ENCODE data around the gene ATF7.
"Not testable (repeated sequence)": the region's sequence is repeated elsewhere in the genome, so short reads cannot be mapped to it uniquely, and the experiment has no call there.

Gene ATF7

DNA sequence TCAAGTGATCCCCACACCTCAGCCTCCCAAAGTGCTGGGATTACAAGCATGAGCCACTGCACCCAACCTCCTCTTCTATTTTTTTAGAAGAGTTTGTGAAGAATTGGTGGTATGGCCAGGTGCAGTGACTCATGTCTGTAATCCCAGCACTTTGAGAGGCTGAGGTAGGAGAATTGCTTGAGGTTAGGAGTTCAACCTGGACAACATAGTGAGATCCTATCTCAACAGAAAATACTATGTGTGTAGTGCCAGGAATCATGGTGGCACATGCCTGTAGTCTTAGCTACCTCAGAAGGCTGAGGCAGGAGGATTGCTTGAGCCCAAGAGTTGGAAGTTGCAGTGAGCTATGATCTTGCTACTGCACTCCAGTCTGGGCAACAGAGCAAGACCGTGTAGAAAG lies 5.5 kb upstream of the ATF7 start:
- in situ Hi-C loops (cut with MboI; ENCODE audit: low sequenced_read_pairs), result no loop called here

DNA sequence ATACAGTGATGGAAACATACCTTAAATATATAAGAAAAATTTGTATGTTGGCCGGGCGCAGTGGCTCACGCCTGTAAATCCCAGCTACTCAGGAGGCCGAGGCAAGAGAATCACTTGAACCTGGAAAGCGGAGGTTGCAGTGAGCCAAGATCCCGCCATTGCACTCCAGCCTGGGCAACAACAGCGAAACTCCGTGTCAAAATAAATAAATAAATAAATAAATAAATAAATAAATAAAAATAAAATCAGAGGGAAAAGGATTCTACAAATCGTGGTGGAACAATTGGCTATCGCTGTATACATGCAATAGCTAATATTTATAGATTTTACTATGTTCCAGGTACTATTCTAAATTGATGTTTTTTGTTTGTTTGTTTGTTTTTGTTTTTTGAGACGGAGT lies 1.7 kb upstream of the ATF7 start:
- in situ Hi-C loops (cut with MboI; ENCODE audit: low sequenced_read_pairs), result no loop called here

GRCh38 chr12:53626702-53627169 lies 554 bp upstream of the ATF7 start:
- in situ Hi-C loops (cut with MboI; ENCODE audit: low sequenced_read_pairs), result no loop called here

DNA sequence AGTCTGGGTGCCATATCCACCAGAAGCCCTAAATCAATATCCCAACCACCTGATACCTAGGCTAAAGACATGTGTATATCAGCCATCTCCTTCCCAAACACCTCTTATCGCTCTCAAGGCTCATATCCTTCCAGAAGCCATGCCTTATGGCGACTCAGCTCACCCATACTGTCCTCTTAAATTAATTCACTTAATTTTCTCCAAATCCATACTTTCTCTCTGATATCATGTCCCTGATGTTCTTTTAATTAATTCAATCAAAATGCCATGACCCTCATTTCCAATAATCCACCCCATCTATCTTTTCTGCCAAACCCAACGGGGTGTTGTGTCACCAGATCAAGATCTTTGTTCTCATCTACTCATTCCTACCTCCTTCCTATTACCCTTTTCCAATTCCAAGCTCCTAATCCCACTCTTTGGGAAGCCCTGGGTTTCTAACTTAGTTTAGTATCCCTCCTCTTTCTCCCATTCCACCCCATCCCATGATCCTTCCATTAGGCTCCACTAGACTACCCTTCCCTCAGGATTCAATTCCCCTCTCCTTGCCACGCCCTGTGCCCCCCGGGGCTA lies 723 bp downstream of the ATF7 start:
- in situ Hi-C loops (cut with MboI; ENCODE audit: low sequenced_read_pairs), result no loop called here

GRCh38 chr12:53624956-53625355 lies 1.2 kb downstream of the ATF7 start:
- in situ Hi-C loops (cut with MboI; ENCODE audit: low sequenced_read_pairs), result no loop called here

- in situ Hi-C loops (cut with MboI; ENCODE audit: low sequenced_read_pairs), result no loop called here
Measured at GRCh38 chr12:53624458-53624857, 1.7 kb downstream of the ATF7 start.

GRCh38 chr12:53623548-53624385 lies 2.4 kb downstream of the ATF7 start:
- in situ Hi-C loops (cut with MboI; ENCODE audit: low sequenced_read_pairs), result no loop called here

DNA sequence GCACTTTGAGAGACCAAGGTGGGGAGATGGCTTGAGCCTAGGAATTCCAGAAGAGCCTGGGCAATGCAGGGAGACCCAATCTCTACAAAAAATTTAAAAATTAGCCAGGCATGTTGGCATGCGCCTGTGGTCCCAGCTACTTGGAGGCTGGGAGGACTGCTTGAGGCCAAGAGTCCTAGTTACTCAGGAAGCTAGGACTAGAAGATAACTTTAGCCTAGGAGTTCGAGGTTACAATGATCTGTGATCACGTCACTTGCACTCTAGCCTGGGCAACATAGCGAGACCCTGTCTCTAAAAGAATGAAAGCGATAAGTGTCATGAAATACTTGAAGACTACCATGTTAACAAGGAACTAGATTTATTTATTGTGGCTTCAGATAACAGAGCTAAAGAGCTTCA lies 3.5 kb downstream of the ATF7 start:
- in situ Hi-C loops (cut with MboI; ENCODE audit: low sequenced_read_pairs), result no loop called here

DNA sequence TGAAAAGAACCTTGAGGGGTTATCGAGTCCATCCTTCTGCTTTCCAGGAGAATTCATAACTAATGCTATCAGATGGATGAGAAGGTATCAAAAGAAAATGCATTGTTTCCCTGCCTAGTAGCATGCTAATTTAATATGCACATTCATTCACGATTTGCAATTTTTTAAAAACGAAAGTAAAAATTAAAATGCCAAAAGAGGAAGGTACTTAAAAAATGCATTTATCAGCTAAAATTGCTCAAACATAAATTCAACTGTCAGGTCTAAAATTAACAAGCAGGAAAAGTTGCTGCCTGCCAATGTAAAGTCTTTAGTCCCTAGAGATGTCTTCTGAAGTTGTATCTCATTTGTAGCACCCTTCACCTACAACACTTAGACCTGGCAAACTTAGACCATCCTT lies 7.9 kb downstream of the ATF7 start:
- in situ Hi-C loops (cut with MboI; ENCODE audit: low sequenced_read_pairs), result no loop called here

DNA sequence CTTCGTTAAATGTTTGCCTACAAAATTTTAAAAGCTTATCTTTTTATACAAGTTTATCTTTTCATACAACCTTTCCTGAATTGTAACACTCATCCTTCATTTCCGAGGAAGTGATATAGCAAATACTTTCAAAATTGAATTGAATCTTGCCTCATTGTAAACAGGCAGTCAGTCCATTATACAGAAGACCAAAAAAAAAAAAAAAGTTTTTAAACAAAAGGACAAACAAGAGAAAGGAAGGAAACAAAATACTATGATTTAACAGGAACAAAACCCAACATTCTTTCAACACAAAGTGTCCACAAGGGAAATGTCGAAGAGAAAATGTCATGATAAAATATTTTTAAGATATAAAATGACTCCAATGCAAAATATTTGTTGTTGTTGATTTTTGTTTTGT lies 8.5 kb downstream of the ATF7 start:
- in situ Hi-C loops (cut with MboI; ENCODE audit: low sequenced_read_pairs), result no loop called here

DNA sequence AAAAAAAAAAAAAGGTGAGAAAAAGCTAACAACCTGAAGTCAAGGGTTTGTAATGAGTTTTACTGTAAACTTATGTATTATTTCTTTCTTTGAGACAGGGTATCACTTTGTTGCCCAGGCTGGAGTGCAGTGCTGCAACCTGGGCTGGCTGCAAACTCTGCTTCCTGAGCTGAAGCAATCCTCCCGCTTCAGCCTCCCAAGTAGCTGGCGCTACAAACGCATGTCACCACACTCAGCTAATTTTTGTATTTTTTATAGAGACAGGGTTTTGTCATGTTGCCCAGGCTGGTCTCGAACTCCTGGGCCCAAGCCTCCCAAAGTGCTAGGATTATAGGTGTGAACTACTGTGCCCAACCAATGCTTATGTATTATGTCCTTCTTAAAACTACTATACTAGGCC lies 9.2 kb downstream of the ATF7 start:
- in situ Hi-C loops (cut with MboI; ENCODE audit: low sequenced_read_pairs), result no loop called here

GRCh38 chr12:53613821-53614220 lies 12.4 kb downstream of the ATF7 start:
- in situ Hi-C loops (cut with MboI; ENCODE audit: low sequenced_read_pairs), result no loop called here

DNA sequence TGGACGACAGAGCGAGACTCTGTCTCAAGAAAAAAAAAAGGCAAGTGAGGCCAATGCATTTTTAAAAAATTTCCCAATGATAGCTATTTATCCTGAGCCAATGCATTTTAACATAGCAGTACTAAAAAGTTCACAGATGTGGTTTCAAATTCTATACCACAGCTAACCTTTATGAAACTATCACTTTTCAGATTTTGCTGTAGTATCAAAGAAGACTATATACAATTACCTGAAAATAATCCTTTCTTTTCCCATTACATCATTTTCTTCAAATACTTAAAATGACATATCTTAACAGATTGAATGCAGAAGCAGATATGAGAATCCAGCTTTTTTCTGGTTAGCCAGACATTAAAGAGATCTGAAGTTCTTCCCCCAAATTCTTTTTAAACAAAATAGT lies 13.2 kb downstream of the ATF7 start:
- in situ Hi-C loops (cut with MboI; ENCODE audit: low sequenced_read_pairs), result no loop called here

GRCh38 chr12:53611304-53611703 lies 14.9 kb downstream of the ATF7 start:
- in situ Hi-C loops (cut with MboI; ENCODE audit: low sequenced_read_pairs), result no loop called here

DNA sequence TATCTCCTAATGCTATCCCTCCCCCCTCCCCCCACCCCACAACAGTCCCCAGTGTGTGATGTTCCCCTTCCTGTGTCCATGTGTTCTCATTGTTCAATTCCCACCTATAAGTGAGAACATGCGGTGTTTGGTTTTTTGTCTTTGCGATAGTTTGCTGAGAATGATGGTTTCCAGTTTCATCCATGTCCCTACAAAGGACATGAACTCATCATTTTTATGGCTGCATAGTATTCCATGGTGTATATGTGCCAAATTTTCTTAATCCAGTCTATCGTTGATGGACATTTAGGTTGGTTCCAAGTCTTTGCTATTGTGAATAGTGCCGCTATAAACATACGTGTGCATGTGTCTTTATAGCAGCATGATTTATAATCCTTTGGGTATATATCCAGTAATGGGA lies 19.5 kb downstream of the ATF7 start:
- in situ Hi-C loops (cut with MboI; ENCODE audit: low sequenced_read_pairs), result not testable (repeated sequence)

- in situ Hi-C loops (cut with MboI; ENCODE audit: low sequenced_read_pairs), result no loop called here
Measured at GRCh38 chr12:53604581-53604980, 21.6 kb downstream of the ATF7 start.

DNA sequence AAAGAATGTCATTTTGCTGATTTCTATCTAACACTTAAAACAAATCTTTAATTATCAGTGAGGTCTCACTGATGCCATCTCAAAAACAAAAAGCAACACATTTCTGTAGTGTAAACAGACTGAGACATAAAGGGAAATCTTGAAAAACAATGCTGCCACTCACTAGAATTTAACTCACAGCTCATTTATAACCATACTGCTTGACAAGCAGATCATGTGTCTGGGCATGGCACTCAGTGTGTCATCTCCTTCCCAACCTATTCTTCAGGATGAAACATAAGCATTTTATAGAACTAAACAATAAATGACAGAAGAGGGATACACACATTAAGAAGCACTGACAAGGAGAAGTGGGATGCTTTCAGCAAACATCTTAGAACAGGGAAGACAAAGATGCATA lies 22.4 kb downstream of the ATF7 start:
- in situ Hi-C loops (cut with MboI; ENCODE audit: low sequenced_read_pairs), result no loop called here

DNA sequence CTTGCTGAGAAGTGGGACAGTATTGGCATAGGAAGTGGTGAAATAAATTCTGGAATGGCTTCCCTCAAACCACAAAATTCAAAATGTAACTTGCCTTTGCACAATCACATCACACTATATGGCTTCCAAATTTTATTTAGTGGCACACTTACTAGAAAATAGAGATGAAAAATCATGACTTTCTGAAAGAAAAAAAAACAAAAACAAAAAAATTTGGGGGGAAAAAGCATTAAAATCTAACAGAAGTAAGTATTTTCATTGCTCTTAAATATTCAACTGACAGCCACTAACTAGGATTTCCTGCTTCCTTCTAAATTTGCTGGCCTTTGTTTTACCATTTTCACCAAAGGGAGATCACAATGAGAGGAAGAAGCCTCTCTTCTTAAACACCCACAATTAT lies 23.0 kb downstream of the ATF7 start:
- in situ Hi-C loops (cut with MboI; ENCODE audit: low sequenced_read_pairs), result no loop called here

DNA sequence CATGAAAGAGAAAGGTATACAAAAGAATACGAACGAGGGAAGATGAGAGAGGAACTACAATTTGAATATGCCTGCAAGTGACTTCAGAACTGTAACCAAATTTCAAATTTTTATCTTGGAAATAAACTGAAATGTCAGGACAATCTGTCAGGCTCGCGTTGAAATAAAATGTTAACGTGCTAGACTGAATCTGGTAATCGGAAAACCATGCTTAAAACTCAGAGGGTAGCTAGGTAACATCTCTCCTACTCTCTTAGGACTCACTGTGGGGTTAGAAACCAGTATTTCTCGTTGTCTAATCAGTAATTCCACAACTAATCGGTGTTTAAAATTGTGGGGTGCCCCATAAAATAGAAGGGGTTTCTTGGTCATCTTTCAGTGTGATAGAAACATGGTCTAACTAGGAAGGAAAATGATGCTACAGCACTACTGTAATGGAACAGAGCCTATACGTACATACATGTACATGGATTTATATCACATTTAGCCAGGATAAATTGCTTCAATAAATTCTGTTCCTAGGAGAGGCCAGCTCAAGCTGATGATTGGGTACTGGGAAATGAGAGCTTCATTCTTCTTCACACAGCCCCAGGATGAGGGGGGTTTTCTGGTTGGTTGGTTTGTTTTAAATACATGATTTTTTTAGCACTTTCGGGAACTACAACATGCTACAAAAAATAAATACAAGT lies 23.9 kb downstream of the ATF7 start:
- in situ Hi-C loops (cut with MboI; ENCODE audit: low sequenced_read_pairs), result no loop called here

GRCh38 chr12:53601296-53601847 lies 24.8 kb downstream of the ATF7 start:
- in situ Hi-C loops (cut with MboI; ENCODE audit: low sequenced_read_pairs), result no loop called here

- in situ Hi-C loops (cut with MboI; ENCODE audit: low sequenced_read_pairs), result no loop called here
Measured at GRCh38 chr12:53600490-53601295, 25.5 kb downstream of the ATF7 start.

All from HL-60/S4 treated with phorbol 12-myristate 13-acetate at 8.2 ng/mL for 4 days and 3 days (cell line).